Nephron (organoid): ENCODE data around the gene NKPD1.

ENCODE experiments used
- H3K27ac Mint-ChIP-seq, 3 experiments: 2 replicates each; pipeline ENCODE4 v1.8.0; 2020; ENCODE audit warnings: mixed read lengths in 3 of 3, mild to moderate bottlenecking in 2 of 3, moderate library complexity in 1 of 3
- H3K27me3 Mint-ChIP-seq: 2 replicates; pipeline ENCODE4 v1.8.0; 2021; ENCODE audit warnings: low read depth, mild to moderate bottlenecking, moderate library complexity, mixed read lengths
- H3K36me3 Mint-ChIP-seq: 2 replicates; pipeline ENCODE4 v1.8.0; 2020; ENCODE audit warnings: low read depth, mixed read lengths
- H3K4me1 Mint-ChIP-seq: 2 replicates; pipeline ENCODE4 v1.8.0; 2020; ENCODE audit warnings: mixed read lengths
- H3K4me3 Mint-ChIP-seq, 3 experiments: 2 replicates each; pipeline ENCODE4 v1.8.0; 2020; ENCODE audit warnings: mild to moderate bottlenecking in 3 of 3, mixed read lengths in 3 of 3, moderate library complexity in 2 of 3
- H3K9me3 Mint-ChIP-seq: 2 replicates; pipeline ENCODE4 v1.8.0; 2020; ENCODE audit warnings: mixed read lengths
- CTCF ChIP-seq, 3 experiments: fragments of 200-600 bp; sonication (generic); IDR thresholded peaks; one replicate each; pipeline ENCODE4 v1.5.0; 2021; ENCODE audit warnings: antibody characterized with exemption in 3 of 3; ENCODE audit not compliant: unreplicated experiment in 3 of 3

NKPD1 gene

DNA sequence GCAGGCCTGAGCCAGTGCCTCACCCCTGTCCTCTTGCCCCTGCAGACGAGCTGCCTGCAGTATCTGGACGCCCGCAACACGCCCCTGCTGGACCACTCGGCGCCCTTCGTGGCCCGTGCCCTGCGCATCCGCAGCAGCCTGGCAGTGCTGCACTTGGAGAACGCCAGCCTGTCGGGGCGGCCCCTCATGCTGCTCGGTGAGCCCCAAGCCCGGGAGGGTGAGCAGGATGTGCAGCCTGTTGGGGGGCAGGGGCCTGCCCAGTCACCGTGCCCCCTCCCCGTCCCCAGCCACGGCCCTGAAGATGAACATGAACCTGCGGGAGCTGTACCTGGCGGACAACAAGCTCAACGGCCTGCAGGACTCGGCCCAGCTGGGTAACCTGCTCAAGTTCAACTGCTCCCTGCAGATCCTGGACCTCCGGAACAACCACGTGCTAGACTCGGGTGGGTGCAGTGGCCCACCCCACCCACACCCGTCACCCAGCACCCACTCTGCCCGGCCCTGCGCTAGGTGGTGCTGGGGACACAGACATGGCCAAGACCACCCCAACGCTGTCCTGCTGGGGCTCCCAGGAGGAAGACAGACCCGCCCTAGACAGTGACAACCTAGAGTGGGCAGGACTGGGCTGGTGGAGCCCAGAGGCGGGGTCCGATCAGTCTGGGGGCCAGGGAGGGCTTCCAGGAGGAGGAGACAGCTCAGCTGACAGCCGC lies 18.6 kb downstream of the NKPD1 start:
- Mint-ChIP-seq H3K27ac (peak overlapping the region in 1 of 3 experiments; percentile 86), H3K4me1 (peaks cover 17% of the 10 kb centered on the region), H3K27me3 (no peaks in the 10 kb centered on the region), H3K36me3 (peaks cover 9% of the 10 kb centered on the region), H3K9me3 (no peaks in the 10 kb centered on the region), H3K4me3 (no peak overlapping the region)
- no peak for TF ChIP-seq CTCF (IDR thresholded peaks at IDR 0.05; ENCODE audit: unreplicated experiment in 3 of 3)

GRCh38 chr19:45141203-45141900 lies 19.4 kb downstream of the NKPD1 start:
- peaks cover 9% of the 10 kb centered on the region for H3K36me3 Mint-ChIP-seq
- no peak overlapping the region for H3K27ac Mint-ChIP-seq
- H3K9me3 Mint-ChIP-seq: no peaks in the 10 kb centered on the region
- H3K4me1 Mint-ChIP-seq: peaks cover 21% of the 10 kb centered on the region
- no peaks in the 10 kb centered on the region for H3K27me3 Mint-ChIP-seq
- H3K4me3 Mint-ChIP-seq: no peak overlapping the region
- no peak for TF ChIP-seq CTCF (IDR thresholded peaks at IDR 0.05; ENCODE audit: unreplicated experiment in 3 of 3)

DNA sequence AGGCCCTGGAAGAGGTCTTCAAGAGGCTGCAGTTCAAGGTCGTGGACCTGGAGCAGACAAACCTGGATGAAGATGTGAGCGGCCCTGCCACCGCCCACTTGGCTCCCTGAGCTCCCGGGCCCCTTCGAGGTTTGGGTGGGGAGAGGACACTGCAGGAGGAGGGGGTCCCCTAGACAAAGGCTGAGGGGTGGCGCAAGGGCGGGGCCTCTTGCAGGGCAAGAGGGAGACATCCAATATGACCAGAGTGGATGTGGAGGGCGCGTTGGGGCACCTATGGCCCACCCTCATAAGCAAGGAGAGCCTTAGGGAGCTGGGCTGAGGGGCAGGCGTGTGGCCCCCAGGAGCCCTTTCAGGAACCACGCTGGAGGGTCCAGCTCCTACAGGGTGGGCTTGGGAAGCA lies 20.2 kb downstream of the NKPD1 start:
- Mint-ChIP-seq H3K4me1 (peaks cover 21% of the 10 kb centered on the region), H3K36me3 (peaks cover 9% of the 10 kb centered on the region), H3K4me3 (no peak overlapping the region), H3K9me3 (no peaks in the 10 kb centered on the region), H3K27me3 (no peaks in the 10 kb centered on the region), H3K27ac (no peak overlapping the region)
- TF ChIP-seq CTCF (IDR thresholded peaks at IDR 0.05; ENCODE audit: unreplicated experiment in 3 of 3): no peak

DNA sequence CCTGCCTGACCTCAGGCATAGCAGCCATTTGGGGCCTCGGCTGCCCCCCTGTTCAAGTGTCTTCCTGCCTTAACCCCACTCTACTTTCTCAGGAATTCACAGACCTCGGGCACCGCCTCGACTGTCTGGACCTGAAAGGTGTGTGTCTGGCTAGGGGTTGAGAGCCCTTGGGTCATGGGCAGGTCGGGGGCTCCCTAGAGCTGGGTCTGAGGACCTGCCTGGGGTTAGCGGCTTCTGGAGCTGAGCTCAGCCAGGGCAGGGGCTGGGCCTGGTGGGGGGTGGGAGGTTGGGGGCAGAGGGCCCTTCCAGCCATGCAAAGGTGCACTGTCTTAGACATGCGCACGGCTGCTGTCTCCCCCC lies 20.7 kb downstream of the NKPD1 start:
- Mint-ChIP-seq H3K4me1 (peaks cover 21% of the 10 kb centered on the region), H3K4me3 (no peak overlapping the region), H3K9me3 (no peaks in the 10 kb centered on the region), H3K27ac (no peak overlapping the region), H3K27me3 (no peaks in the 10 kb centered on the region), H3K36me3 (peaks cover 9% of the 10 kb centered on the region)
- no peak for TF ChIP-seq CTCF (IDR thresholded peaks at IDR 0.05; ENCODE audit: unreplicated experiment in 3 of 3)

- Mint-ChIP-seq H3K36me3 (peaks cover 9% of the 10 kb centered on the region), H3K27me3 (no peaks in the 10 kb centered on the region), H3K4me3 (no peak overlapping the region), H3K27ac (no peak overlapping the region), H3K4me1 (peaks cover 22% of the 10 kb centered on the region), H3K9me3 (no peaks in the 10 kb centered on the region)
- TF ChIP-seq CTCF (IDR thresholded peaks at IDR 0.05; ENCODE audit: unreplicated experiment in 3 of 3): no peak
Measured at GRCh38 chr19:45139286-45140143, 21.3 kb downstream of the NKPD1 start.
